Caki2 (cell line): ENCODE results near the gene P2RX7. TPM values are rescaled to one million over a fixed set of nuclear protein-coding genes. Genes with fewer than 3 reads are reported as not detected.
A peak's percentile ranks its signal among the peaks of the same experiment; 100 is the strongest.
"Not testable (repeated sequence)": the region's sequence is repeated elsewhere in the genome, so short reads cannot be mapped to it uniquely, and the experiment has no call there.

Source experiments
- DNase-seq: peaks from one replicate; pipeline ENCODE4 v3.0.0-alpha.2; 2015; ENCODE audit warnings: low read depth
- in situ Hi-C: cut with HindIII; loops from 2 replicates; pipeline ENCODE4 v1.10.0; 2016; ENCODE audit warnings: low sequenced_read_pairs, low pct_unique_long_range_greater_than_20kb, mixed read lengths
- total RNA-seq: library from RNA; depleted of rRNA; stranded (reverse); fragments of >200 nt; shearing (Covaris generic); gene quantifications from 2 replicates; pipeline ENCODE4 v1.2.3, GENCODE V29; 2014; ENCODE audit warnings: low replicate concordance

P2RX7 gene
- total RNA-seq, 1 experiment from 2014 or later: 1.2 TPM

DNA sequence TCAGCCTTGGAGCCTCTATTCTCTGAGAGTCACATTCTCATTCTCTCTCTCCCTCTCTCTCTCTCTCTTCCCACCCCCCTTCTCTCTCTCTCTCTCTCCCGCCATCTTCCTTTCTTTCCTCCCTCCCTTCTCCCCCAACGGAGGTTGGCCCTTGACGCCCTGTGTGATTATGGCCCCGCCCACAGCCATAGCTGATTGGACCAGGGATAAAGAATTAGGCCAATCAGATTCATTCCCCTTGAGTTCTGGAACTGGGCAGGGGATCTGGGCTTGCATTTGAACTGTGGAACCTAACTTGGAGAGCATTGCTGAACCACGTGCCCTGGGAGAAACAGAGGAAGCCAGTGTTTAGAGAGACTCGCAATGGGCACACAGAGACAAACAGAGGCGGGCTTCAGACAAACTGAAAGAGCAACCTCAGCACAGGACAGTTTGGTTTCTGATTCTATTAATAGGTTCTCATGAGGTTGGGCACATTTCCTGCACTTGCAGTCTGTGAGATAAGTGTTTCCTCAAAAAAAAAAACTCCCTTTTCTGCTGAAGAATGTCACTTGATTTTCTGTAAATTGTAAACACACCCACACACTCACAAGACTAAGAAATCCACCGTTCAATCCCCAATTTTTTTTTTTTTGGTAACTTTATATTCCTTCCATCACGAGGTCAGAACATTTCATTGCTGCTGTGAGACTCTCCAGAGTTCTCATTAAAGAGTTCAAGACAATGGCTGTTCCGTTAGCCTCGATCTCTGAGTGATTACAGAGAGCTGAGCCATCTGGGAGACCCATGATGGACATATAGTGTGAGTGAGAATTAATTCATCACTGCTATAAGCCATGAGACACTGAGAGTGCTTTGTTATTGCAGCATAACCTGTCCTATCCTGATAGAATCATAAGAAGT is 3.5 kb upstream of the P2RX7 start:
- in situ Hi-C loops: no loop called here
- peak; percentile 77 for DNase-seq

DNA sequence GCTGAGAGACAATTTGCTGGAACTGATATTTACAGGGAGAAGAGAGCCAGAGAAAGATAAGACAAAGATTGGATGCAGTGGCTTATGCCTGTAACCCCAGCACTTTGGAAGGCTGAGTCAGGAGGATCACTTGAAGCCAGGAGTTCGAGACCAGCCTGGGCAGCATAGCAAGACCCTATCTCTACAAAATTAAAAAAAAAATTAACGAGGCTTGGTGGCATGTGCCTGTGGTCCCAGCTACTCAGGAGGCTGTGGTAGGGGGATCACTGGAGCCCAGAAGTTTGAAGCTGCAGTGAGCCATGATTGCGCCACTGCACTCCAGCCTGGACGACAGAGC is 2.9 kb upstream of the P2RX7 start:
- in situ Hi-C loops: no loop called here
- no peak for DNase-seq

DNA sequence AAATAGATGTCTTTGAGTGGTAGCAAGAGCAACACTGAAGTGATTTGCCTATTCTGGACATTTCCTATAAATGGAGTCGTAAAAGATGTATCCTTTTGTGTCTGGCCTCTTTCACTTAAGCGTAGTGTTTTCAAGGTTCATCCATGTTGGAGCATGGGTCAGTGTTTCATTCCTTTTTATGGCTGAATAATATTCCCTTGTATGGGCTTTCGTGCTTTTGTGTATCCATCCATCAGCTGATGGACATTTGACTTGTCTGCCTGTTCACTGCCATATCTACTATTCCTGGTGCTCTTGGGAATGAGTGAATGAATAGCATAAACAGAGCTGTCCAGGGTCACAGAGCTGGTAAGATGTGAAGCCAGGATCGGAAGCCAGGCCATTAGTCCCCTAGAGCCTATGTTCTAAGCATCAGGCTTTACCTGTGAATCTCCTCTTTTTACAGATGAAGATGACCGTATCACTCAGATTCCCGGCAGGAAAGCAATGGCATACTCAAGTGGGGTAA is 1.8 kb upstream of the P2RX7 start:
- DNase-seq: no peak
- in situ Hi-C loops: no loop called here

DNA sequence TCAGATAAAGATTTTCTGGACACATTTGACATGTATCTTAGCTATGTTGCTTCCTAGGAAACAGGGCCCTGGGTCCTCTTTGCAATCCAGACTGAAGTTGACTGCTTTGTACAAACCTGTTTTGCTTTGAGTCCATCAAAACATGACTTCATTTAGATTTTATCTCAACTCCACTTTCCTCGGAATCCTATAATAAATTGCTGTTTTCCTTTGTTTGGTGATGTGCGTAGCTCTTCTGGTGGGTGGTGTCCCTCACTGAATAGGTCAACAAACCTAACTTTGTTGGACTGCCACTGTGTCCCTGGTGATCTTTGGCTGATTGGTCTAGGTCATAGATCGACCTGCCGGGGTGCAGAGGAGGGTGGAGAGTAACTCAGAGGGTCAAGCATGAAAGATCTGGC is 735 bp upstream of the P2RX7 start:
- no peak for DNase-seq
- in situ Hi-C loops: no loop called here

DNA sequence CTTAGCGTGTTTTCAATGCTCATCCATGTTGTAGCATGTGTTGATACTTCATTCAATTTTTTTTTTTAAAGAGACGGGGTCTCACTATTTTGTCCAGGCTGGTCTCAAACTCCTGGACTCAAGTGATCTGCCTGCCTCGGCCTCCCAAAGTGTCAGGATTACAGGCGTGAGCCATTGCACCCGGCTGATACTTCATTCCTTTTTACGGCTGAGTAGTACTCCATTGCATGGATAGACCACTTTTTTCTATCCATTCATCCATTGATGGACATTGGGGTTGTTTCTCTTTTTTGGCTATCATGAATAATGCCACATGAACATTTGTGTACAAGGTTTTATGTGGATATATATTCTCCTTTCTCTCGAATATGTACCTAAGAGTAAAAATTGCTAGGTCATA is 1.2 kb downstream of the P2RX7 start:
- in situ Hi-C loops: no loop called here
- DNase-seq: no peak

DNA sequence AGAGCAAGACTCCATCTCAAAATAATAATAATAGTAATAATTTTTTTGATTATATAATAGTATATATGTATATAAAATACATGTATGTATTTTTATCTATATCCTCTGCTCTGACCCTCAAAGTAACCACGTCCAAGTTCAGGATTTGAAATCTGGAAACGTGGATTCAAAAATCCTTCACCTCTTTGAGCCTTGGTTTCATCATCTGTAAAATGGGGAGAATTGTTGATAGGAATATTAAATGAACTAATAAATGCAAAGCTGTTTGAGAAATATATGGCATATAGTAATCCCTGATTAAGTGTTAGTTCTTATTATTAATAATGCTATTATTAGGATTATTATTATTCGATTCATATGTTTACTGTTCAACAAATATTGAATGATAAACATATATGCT is 2.6 kb downstream of the P2RX7 start:
- no peak for DNase-seq
- in situ Hi-C loops: no loop called here

DNA sequence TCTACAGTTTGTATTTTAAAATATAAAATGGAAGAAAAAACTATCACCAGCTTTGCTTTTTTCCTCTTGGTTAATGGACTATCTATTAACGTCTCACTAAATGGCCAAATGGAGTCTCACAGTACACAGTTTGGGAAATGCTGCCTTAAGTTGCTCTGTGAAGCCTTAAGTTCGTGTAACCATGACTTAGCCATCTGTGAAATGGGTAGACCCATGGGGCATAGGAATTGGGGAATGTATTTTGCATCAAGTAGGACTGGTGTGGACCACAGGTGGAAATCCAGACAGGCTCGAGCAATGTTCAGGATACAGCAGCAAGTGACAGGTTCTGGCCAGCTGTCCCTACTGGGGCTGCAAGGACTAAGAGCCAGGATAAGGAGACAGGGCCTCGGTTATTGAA is 4.8 kb downstream of the P2RX7 start:
- in situ Hi-C loops: no loop called here
- no peak for DNase-seq

DNA sequence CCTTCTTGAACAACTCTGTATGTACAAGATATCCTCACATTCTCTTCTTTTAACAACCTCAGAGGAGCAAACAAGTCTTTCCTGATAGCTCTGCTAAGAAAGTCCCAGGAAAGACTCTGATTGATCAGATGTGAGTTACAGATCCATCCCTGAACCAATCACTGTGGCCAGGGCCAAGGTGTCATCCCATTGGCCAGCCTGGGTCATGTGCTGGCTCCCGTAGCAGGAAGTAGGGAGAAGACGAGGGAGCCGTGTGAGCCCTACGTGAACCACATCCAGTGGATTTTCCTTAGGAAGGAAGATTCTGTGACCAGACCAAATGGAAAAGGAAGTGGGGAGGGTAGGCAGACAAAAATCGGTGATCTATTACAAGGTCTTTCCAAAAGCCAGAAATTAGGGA is 5.6 kb downstream of the P2RX7 start:
- in situ Hi-C loops: no loop called here
- DNase-seq: no peak

DNA sequence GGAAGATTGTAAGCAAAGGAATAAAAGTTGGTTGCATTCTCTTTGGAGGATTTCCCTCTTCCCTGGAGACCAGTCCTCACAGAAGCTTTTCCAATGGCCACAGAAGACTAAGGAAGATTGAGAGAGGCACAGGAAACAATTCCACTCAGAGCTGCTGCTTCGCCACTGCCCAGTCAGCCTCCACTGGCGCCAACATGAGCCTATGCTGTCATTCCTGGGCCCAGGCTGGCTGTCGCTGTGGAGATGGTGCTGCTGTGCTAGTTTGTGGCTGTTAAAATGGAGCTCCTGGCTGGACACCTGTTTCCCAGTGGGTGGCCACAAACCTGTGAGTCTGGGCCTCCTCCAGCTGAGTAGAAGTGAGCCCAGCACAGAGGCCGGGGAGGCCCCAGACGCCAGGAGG is 6.6 kb downstream of the P2RX7 start:
- no peak for DNase-seq
- in situ Hi-C loops: no loop called here

DNA sequence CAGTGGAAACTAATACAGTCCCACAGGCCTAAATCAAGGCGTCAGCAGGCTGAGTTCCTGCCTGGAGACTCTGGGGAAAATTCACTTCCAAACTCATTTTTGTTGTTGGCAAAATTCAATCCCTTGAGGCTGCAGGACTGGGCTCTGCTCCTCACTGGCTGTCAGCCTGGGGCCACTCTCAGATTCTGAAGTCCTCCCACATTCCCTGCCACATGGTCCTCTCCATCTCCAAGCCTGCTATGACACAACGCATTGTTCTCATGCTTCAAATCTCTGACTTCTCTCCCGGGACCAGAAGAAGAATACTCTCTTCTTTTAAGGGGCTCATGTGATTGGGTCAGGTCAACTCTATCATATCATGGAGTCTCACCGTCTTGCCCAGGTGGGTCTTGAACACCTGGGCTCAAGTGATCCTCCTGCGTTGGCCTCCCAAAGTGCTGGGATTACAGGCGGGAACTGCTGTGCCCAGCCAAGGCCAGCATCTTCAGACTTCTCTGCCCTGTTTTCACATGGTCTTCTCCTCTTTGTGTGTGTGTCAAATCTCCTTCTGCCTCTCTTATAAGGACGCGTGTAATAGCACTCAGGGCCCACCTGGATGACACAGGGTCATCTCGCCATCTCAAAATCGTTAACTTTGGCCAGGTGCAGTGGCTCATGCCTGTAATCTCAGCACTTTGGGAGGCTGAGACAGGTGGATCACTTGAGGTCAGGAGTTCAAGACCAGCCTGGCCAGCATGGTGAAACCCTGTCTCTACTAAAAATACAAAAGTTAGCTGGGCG is 9.7 kb downstream of the P2RX7 start:
- in situ Hi-C loops: no loop called here
- DNase-seq: no peak

DNA sequence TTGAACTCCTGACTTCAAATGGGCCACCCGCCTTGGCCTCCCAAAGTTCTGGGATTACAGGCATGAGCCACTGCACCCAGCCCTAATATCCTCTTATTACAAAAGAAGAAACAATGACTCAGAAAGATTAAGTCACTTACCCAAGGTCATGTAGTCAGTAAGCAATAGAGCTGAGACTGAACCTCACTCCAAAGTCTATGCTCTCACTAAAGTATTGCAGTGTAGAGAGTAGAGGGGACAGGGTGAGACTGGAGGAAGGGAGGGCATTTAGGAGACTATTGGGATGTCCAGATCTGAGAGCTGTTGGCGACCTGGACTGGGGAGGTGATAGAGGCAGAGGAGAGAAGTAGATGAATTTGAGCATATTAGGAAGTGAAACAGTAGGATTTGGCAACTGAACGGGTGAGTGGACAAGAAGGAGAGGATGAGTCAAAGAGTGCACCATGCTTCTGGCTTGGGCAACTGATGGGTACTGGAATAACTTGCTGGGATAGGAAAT is 11.8 kb downstream of the P2RX7 start:
- in situ Hi-C loops: no loop called here
- peak; percentile 27 for DNase-seq

DNA sequence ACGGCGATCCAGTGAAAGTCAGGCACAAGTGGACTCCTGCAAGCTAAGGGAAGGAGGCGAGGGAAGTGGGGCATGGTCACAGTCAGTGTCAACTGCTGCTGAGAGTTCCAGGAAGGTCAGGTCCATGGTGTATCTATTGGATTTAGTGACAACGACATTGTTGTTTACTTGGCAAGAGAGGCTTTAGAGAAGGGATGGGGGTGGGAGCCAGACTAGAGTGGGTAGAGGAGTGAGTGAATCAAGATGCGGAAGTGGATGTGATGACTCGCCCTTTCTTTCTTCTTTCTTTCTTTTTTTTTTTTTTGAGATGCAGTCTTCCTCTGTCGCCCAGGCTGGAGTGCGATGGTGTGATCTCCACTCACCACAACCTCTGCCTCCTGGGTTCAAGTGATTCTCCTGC is 12.5 kb downstream of the P2RX7 start:
- DNase-seq: no peak
- in situ Hi-C loops: no loop called here

DNA sequence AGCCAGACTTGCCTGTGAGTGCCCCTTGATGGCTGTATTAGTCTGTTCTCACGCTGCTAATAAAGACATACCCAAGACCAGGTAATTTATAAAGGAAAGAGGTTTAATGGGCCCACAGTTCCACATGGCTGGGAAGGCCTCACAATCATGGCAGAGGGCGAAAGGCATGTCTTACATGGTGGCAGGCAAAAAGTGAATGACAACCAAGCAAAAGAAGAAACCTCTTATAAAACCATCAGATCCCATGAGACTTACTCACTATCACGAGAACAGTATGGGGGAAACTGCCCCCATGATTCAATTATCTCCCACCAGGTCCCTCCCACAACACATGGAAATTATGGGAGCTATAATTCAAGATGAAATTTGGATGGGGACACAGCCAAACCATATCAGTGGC is 16.6 kb downstream of the P2RX7 start:
- in situ Hi-C loops, DNase-seq: not testable (repeated sequence)

DNA sequence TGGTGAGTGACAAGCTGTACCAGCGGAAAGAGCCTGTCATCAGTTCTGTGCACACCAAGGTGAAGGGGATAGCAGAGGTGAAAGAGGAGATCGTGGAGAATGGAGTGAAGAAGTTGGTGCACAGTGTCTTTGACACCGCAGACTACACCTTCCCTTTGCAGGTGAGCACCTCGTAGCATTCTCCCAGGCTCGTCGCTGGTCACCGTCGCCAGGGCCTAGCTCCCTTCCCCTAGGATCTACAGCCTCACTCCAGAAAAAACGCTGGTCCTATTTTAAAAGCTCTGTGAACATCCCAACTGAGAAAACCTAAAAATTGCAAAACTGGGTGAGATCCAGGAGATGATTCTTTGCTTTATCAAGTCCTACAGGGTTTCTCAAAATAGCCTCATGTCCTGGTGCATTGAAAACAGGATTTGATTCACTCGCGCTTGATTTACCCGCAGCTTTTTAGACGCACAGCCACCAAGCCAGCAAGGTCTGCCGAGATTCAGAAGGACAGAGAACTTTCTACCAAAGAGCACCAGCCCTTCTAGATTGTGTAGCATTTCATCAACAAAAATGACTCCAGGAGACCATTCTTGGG is 22.2 kb downstream of the P2RX7 start:
- in situ Hi-C loops: no loop called here
- no peak for DNase-seq

DNA sequence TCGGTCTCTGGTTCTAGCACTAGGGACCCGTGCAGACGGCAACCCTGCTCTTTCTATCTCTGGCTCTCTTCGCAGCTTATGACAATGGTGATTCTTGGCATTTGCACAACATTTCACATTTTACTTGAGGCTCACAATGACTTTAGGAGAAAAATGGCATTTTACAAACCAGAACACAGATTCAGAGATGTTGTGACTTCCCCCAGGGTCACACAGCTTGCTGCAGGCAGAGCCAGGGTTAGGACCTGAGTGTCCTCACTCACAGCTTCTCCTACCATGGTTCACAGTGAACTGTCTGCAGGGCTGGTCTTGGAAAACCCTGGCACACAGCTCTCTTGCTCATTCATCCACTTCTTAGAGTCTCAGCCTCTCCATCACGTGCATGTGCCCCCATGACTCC is 23.7 kb downstream of the P2RX7 start:
- in situ Hi-C loops: no loop called here
- no peak for DNase-seq

DNA sequence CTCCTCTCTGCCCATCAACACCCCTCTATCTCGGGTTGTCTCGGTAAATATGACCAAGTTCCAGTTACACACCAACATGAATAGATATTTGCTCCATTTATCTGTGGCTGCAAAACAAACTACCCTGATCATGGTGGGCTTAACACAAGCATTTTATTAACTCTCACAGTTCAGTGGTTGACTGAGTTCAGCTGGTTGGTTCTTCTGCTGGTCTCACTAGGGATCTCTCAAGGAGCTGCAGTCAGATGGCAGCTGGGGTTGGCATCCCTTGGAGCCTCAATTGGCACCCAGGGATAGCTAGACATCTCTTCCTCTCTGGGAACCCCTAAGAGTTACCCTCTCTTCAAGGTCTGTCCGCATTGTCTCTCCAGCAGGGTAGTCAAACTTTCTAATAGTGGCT is 25.4 kb downstream of the P2RX7 start:
- in situ Hi-C loops: no loop called here

DNA sequence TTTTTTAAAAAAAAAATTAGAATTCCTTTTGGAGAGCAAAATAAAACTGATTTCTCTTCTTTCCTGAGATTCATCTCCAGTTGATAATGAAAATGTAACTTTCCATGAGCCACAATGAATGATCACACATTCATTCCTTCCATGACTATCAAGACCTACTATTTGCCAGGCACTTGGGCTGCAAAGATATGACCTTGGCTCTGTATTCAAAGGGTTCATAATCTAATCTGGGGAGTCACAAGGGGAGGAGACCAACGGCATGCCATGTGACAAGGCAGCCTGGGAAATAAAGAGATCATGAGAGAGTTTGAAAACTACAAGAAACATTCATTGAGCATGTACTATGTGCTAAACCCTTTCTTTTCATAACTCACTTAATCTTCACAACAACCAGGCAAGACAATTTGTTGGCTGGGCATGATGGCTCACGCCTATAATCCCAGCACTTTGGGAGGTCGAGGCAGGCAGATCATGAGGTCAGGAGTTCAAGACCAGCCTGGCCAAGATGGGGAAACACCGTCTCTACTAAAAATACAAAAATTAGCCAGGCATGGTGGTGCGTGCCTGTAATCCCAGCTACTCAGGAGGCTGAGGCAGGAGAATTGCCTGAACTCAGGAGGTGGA is 26.2 kb downstream of the P2RX7 start:
- in situ Hi-C loops, DNase-seq: not testable (repeated sequence)

More for the DNA sequence above, 25.4 kb downstream of the P2RX7 start:
- DNase-seq: no peak

DNA sequence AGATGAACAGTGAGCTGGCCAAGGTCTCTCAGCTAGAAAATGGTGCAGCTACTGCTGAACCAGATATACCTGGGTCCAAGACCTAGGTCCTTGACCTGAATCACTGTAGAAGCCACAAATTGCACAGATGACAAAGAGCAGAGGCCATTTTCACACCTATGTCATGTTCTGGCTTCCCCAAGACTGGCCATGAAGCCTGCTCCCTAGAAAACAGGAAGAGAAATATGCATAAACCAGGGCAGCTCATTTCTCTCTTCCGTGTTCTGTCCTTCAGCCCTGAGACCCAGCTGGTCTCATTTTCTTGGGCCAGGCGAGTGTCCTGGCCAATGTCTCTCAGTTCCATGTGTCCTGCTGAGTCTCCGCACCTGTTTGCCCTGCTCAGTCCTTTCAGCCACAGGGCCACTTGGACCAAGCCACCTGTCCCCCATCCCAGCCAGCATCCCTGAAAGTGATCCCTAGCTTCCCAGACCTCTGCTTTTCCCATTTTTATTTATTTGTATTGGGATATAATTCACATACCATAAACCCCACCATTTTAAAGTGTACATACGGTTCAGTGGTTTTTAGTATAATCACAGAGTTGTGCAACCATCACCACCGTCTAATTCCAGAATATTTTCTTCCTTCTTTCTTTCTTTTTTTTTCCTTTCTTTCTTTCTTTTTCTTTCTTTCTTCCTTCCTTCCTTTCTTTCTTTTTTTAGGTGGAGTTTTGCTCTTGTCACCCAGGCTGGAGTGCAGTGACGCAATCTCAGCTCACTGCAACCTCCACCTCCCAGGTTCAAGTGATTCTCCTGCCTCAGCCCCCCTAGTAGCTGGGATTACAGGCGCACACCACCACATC is 27.0 kb downstream of the P2RX7 start:
- in situ Hi-C loops: no loop called here
- DNase-seq: no peak
